AG04450 (cell line): Measurements from ENCODE around the gene NEUROD2. TPM values are rescaled to one million over a fixed set of nuclear protein-coding genes. Genes with fewer than 3 reads are reported as not detected.

Source experiments
- CTCF ChIA-PET: fragments of 300-600, 350-600 bp; formaldehyde crosslinking; extraction: SDS; loops from one replicate; lab custom pipeline; 2022; ENCODE audit warnings: antibody characterized with exemption, inconsistent platforms; lab: Charles Lee
- POLR2A ChIA-PET: fragments of 350-600 bp; formaldehyde crosslinking; extraction: SDS; loops from one replicate; lab custom pipeline; 2021; ENCODE audit warnings: antibody characterized with exemption, inconsistent platforms; lab: Yijun Ruan, JAX
- DNase-seq: peaks from one replicate; pipeline ENCODE4 v3.0.0-alpha.2; 2011; ENCODE audit warnings: low read depth, low spot score
- H3K27ac ChIP-seq: one replicate; pipeline ENCODE4 v1.5.1; 2012; ENCODE audit warnings: low read depth, low read length, control low read depth
- H3K27me3 ChIP-seq: one replicate; pipeline ENCODE4 v1.6.0; 2012; ENCODE audit warnings: low read length; ENCODE audit not compliant: control insufficient read depth, insufficient read depth
- H3K4me3 ChIP-seq: 2 replicates; pipeline ENCODE4 v1.5.1; 2011; ENCODE audit warnings: mild to moderate bottlenecking, low read depth, low read length, control low read depth
- H3K9me3 ChIP-seq: 2 replicates; pipeline ENCODE4 v1.5.1; 2012; ENCODE audit warnings: low read length; ENCODE audit not compliant: control insufficient read depth, insufficient read depth
- CTCF ChIP-seq: IDR thresholded peaks from 2 replicates; pipeline ENCODE4 v1.5.1; 2011; ENCODE audit warnings: low read depth, low read length, control low read depth, inconsistent platforms
- polyA plus RNA-seq: library from polyadenylated mRNA; depleted of rRNA; stranded (reverse); fragments of >200 nt; gene quantifications from 2 replicates; pipeline ENCODE4 v1.2.3, GENCODE V29; 2011

Gene NEUROD2
- polyA plus RNA-seq, 1 experiment, result not detected

- Histone ChIP-seq H3K27ac (no peak overlapping the region), H3K4me3 (no peak overlapping the region), H3K27me3 (peaks cover 44% of the 10 kb centered on the region), H3K9me3 (no peaks in the 10 kb centered on the region)
- POLR2A ChIA-PET, result interaction anchor here (1.0 to 1.3 kb wide), 2 partner anchors 15 to 77 kb away, joined by 3 to 6 read pairs; partner anchors contain the start of gene ERBB2
- no peak for TF ChIP-seq CTCF
- CTCF ChIA-PET, result interaction anchor here (0.5 to 7.8 kb wide), 29 partner anchors 11 to 357 kb away, joined by 3 to 227 read pairs (median 7); partner anchors contain the start of genes MIEN1 and PNMT
- DNase-seq, result no peak
Measured at GRCh38 chr17:39622380-39623006, 14.8 kb upstream of the NEUROD2 start.

GRCh38 chr17:39621523-39622379 lies 14.0 kb upstream of the NEUROD2 start:
- no peak overlapping the region for H3K4me3 ChIP-seq
- peak; percentile 44 for DNase-seq
- no peak overlapping the region for H3K27ac ChIP-seq
- no peaks in the 10 kb centered on the region for H3K9me3 ChIP-seq
- CTCF ChIA-PET, result interaction anchor here (0.5 to 7.8 kb wide), 68 partner anchors 8 to 358 kb away, joined by 3 to 227 read pairs (median 4); partner anchors contain the start of genes ERBB2, MIEN1, NEUROD2 and PGAP3
- peak; percentile 100 for TF ChIP-seq CTCF
- H3K27me3 ChIP-seq, result peaks cover 44% of the 10 kb centered on the region
- POLR2A ChIA-PET, result interaction anchor here (1.0 to 1.3 kb wide), 2 partner anchors 16 to 78 kb away, joined by 3 to 6 read pairs; partner anchors contain the start of gene ERBB2

GRCh38 chr17:39619786-39620101 lies 12.0 kb upstream of the NEUROD2 start:
- Histone ChIP-seq H3K9me3 (no peaks in the 10 kb centered on the region), H3K4me3 (no peak overlapping the region), H3K27ac (no peak overlapping the region), H3K27me3 (peaks cover 39% of the 10 kb centered on the region)
- CTCF ChIA-PET, result interaction anchor here (1.3 to 7.8 kb wide), 6 partner anchors 13 to 99 kb away, joined by 4 to 227 read pairs (median 60); partner anchors contain the start of genes PNMT and STARD3
- DNase-seq, result no peak
- POLR2A ChIA-PET, result no interaction called here
- no peak for TF ChIP-seq CTCF

GRCh38 chr17:39618956-39619785 lies 11.5 kb upstream of the NEUROD2 start:
- peaks cover 41% of the 10 kb centered on the region for H3K27me3 ChIP-seq
- TF ChIP-seq CTCF, result no peak
- H3K27ac ChIP-seq, result no peak overlapping the region
- POLR2A ChIA-PET, result no interaction called here
- no peaks in the 10 kb centered on the region for H3K9me3 ChIP-seq
- H3K4me3 ChIP-seq, result no peak overlapping the region
- DNase-seq, result no peak
- CTCF ChIA-PET, result interaction anchor here (0.7 to 7.8 kb wide), 7 partner anchors 9 to 99 kb away, joined by 3 to 227 read pairs (median 4); no protein-coding TSS in a partner anchor
